Measurements from ENCODE around the gene NUDT22.
A peak's percentile ranks its signal among the peaks of the same experiment; 100 is the strongest.

NUDT22 gene

GRCh38 chr11:64229090-64229743 lies 3.1 kb downstream of the NUDT22 start:
- DNase-seq (ENCODE audit: low spot score) = no peak

DNA sequence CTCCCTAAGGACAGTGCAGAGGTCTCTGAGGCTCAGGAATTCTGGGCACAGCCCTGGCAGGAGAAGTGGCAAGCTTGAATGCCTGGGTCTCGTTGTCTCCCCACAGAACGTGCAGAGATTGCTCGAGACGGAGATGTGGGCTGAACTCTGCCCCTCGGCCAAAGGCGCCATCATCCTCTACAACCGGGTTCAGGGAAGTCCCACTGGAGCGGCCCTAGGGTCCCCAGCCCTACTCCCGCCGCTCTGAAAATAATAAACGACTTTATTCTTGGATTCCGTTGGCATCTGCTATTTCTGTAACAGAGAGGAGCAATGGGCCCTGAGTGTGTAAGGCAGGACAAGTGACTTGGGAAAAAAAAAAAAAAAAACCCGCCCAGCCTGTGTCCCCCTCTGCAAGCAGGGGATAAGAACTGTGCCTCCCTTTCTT lies 3.7 kb downstream of the NUDT22 start:
- no peak for DNase-seq (ENCODE audit: low spot score)

GRCh38 chr11:64230171-64230984 lies 4.3 kb downstream of the NUDT22 start, which contains the start of gene DNAJC4:
Gene DNAJC4, plus strand, starts transcription at chr11:64230548. Its CDS starts 307 bp downstream, at chr11:64230855.
- peak; percentile 74 for DNase-seq (ENCODE audit: low spot score)

DNA sequence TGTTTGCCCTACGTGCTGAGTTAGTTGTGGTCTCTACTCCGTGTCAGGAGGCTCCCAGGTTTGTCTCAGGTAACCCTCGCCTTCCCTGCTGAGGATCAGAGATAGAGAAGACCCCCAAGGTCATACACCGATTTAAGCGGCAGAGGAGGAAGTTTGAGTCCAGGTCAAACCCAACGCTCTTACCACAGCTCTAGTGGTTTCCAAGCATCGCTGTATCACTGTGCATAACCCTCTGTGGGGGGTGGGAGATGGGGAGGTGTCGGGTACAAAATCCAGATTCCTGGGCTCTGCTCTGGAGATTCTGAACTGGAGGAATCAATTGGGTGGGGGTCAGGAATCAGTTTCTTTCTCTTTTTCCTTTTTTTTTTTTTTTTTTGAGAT lies 4.9 kb downstream of the NUDT22 start:
- no peak for DNase-seq (ENCODE audit: low spot score)

- DNase-seq (ENCODE audit: low spot score) = no peak
Observed at GRCh38 chr11:64231546-64231945, 5.5 kb downstream of the NUDT22 start.

- no peak for DNase-seq (ENCODE audit: low spot score)
Observed at GRCh38 chr11:64232182-64232966, 6.3 kb downstream of the NUDT22 start.

GRCh38 chr11:64232967-64233315 lies 6.9 kb downstream of the NUDT22 start:
- no peak for DNase-seq (ENCODE audit: low spot score)

- no peak for DNase-seq (ENCODE audit: low spot score)
Observed at GRCh38 chr11:64233913-64234586, 8.0 kb downstream of the NUDT22 start, which contains the start of gene VEGFB. Gene VEGFB, plus strand, starts transcription at chr11:64234584. Its CDS starts 250 bp downstream, at chr11:64234834.

- DNase-seq (ENCODE audit: low spot score) = no peak
Observed at GRCh38 chr11:64234647-64235379, 8.7 kb downstream of the NUDT22 start.

DNA sequence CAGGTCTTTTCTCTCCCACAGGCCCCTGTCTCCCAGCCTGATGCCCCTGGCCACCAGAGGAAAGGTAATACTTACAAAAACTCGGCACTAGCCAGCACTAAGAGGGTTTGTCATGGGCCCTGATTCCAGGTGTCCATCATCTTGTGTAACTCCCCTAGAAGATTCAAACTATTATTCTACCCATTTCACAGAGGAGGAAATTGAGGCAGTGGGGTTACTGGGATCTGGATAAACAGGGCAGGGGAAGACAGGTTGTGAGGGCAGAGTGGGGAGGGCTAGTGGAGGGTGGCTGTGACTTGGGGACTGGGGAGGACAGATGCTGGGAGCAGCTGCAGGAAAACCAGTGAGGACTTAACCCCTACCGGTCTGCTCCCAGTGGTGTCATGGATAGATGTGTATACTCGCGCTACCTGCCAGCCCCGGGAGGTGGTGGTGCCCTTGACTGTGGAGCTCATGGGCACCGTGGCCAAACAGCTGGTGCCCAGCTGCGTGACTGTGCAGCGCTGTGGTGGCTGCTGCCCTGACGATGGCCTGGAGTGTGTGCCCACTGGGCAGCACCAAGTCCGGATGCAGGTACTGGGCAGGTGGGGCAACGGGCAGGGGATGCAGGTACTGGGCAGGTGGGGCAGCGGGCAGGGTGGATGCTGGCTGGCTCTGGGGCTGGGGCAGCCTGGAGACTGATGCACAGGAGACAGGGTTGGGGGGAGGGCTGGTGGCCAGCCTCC lies 9.5 kb downstream of the NUDT22 start:
- no peak for DNase-seq (ENCODE audit: low spot score)

GRCh38 chr11:64237484-64237951 lies 11.4 kb downstream of the NUDT22 start:
- DNase-seq (ENCODE audit: low spot score) = no peak

- DNase-seq (ENCODE audit: low spot score) = no peak
Observed at GRCh38 chr11:64238076-64238475, 12.0 kb downstream of the NUDT22 start.

DNA sequence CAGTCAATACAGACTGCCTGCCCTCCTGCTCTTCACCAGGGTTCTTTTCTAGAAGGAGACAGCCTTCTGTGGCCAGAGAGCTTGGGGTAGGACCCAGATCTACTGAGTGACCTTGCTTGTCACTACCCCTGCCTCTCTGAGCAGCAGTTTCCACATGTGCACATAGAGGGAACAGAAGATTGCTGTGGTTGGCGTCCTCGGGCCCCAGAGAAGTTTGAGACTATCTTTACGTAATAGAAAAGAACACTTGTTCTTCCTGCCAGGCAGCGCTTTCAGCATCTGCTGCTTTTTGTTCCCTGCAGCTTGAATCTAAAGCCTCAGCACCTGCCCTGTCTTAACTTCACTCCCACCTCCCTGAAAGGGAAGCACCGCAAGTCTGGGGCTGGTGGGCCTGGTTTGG lies 12.9 kb downstream of the NUDT22 start:
- no peak for DNase-seq (ENCODE audit: low spot score)

- no peak for DNase-seq (ENCODE audit: low spot score)
Observed at GRCh38 chr11:64239662-64240434, 13.8 kb downstream of the NUDT22 start.

DNA sequence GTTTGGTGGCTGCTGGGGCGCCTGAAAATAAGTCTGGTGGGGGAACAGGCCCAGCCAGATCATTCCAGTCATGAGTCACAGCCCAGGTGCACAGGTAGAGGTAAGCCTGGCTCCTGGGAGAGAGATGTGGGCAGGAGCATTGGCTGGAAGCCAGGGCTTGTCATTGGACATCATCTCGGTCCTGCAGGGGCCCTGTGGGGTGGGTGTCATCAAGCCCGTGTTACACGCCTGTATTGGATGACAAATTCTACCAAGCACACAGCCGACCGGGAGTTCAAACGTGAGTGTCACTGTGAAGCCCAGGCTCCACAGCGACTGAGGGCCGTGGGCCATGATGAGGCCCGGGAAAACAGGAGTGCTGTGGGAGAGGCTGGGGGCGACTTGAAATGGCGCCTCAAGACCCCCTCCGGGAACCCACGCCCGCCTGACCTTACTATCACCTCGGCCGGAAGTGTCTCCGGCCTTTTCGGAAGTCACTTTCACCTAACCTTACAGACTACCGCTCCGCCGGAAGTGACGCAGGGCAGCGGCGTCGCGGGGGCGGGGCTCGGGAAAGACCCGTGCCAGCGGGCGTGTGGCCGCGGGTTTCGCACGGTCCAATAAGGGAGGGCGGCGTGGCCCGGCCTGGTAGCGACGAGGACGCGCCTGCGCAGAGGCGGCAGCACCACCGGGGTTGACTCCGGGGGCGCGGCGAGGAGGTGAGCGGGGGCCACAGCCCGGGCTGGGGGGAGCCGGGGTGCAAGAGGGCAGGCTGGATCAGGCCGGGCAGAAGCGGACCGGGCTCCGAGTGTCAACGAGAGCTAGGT lies 14.6 kb downstream of the NUDT22 start, which contains the start of gene FKBP2:
Gene FKBP2, plus strand, starts transcription at position 661 of the 806 bp plus-strand sequence. CDS start 1,293 bp downstream, outside the sequence.
- peak; percentile 95 for DNase-seq (ENCODE audit: low spot score)

- peak; percentile 99 for DNase-seq (ENCODE audit: low spot score)
Observed at GRCh38 chr11:64241241-64241490, 15.1 kb downstream of the NUDT22 start.

- no peak for DNase-seq (ENCODE audit: low spot score)
Observed at GRCh38 chr11:64241491-64242374, 15.7 kb downstream of the NUDT22 start.
